ENCODE measurements around the gene DLEC1. TPM values are rescaled to one million over a fixed set of nuclear protein-coding genes. Genes with fewer than 3 reads are reported as not detected.

DLEC1 gene
- total and polyA plus RNA-seq, 2 of the 4 experiments (the other 2 are of a cell fraction) = 0.03 TPM; not detected in 1

DNA sequence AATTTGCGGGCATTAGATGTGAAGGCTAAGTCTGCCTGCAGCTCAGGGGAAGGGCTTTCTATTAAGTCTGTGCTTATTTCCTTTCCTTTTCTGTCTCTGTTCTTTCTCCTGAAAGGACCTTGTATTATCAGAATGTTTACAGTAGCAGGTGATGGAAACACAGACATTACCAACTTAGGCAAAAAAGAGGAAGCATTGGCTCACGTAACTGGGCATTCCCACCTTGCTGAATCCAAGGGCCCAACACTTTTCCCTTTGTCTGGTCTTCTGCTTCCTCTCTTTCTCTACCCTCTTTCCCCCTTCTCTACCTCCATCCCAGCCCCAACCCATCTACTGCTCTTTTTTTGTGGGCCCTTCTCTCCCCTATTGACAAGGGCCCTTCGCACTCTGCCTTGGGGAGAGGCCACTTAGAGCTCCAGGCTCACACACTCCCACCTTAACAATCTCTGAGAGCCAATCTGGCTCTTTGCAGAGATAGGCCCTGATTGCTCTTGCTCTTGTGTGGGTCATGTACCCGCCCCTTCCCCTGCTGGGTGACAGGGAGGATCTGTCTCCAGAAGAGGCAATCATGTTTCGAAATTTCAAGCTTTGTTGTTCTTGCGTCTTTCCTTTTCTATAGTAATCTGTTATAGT lies 62.9 kb downstream of the DLEC1 start:
- no peak for DNase-seq

More for the DNA sequence above, 62.9 kb downstream of the DLEC1 start:
- ATAC-seq (ENCODE audit: low read depth) = no peak
- Histone ChIP-seq H3K79me1 (ENCODE audit: low read depth in 1 of 2, low read length in 2 of 2) (no peaks in the 10 kb centered on the region), H2AK5ac (ENCODE audit: low read depth, low read length) (no peak overlapping the region), H3K9ac (ENCODE audit: low read depth, low read length) (no peak overlapping the region), H2BK15ac (ENCODE audit: low read depth, low read length) (no peak overlapping the region), H3K9me3 (ENCODE audit: control insufficient read depth, insufficient read depth, low read length) (no peaks in the 10 kb centered on the region), H2BK20ac (ENCODE audit: low read depth, low read length) (no peak overlapping the region), H2BK5ac (ENCODE audit: low read depth, low read length, poor library complexity, severe bottlenecking) (no peak overlapping the region), H3K4ac (ENCODE audit: low read depth, low read length) (no peak overlapping the region), H3K27me3 (ENCODE audit: control insufficient read depth, insufficient read depth, low read length) (peaks cover 40% of the 10 kb centered on the region), H2AK9ac (replicated peaks; ENCODE audit: low read depth, low read length, poor library complexity) (no peak overlapping the region), H2AFZ (replicated peaks; ENCODE audit: low read length, poor library complexity) (no peak overlapping the region), H3K18ac (ENCODE audit: low read depth, low read length) (no peak overlapping the region), H4K20me1 (ENCODE audit: insufficient read depth, low read length) (no peaks in the 10 kb centered on the region), H3K23ac (ENCODE audit: low read depth, low read length) (no peak overlapping the region), H4K8ac (ENCODE audit: low read depth in 2 of 2, low read length in 2 of 2) (no peak overlapping the region), H2BK120ac (ENCODE audit: low read depth, low read length) (no peak overlapping the region), H3K4me1 (ENCODE audit: control insufficient read depth, insufficient read depth, low read length) (no peaks in the 10 kb centered on the region), H4K91ac (ENCODE audit: insufficient read depth, low read depth, low read length) (no peak overlapping the region), H3K9me1 (ENCODE audit: insufficient read depth, low read length) (no peaks in the 10 kb centered on the region), H4K5ac (ENCODE audit: low read depth, low read length) (no peak overlapping the region), H3K56ac (ENCODE audit: extremely low read depth, insufficient read depth, low read length) (no peak overlapping the region), H3K36me3 (ENCODE audit: control insufficient read depth, insufficient read depth, low read length) (no peaks in the 10 kb centered on the region), H3K14ac (replicated peaks; ENCODE audit: low read depth, low read length) (no peak overlapping the region), H3K4me3 (ENCODE audit: insufficient read depth, low read depth, low read length) (no peak overlapping the region), H3K4me2 (ENCODE audit: low read depth, low read length) (no peak overlapping the region), H3K27ac (ENCODE audit: insufficient read depth, low read length) (no peak overlapping the region)
- CTCF ChIA-PET = interaction anchor here (0.5 kb wide), 1 partner anchor 1159 kb away, joined by 4 read pairs; no protein-coding TSS in a partner anchor
- intact Hi-C loops (cut with micrococcal nuclease) = no loop called here
- WGBS, 2 experiments (ENCODE audit: extremely low coverage in 2 of 2, insufficient read length in 1 of 2) = no CpG with 5 or more reads among the region's 6 CpGs
- in situ Hi-C loops (cut with MboI; ENCODE audit: low sequenced_read_pairs) = no loop called here
- dilution Hi-C loops (cut with HindIII; ENCODE audit: low sequenced_read_pairs, unreplicated experiment) = no loop called here
- TF ChIP-seq CEBPB (IDR thresholded peaks at IDR 0.05; ENCODE audit: low read depth, low read length) (no peak), CTCF (conservative IDR thresholded peaks at IDR 0.05; ENCODE audit: low read depth, low read length) (no peak), NFE2L2 (IDR thresholded peaks at IDR 0.05; ENCODE audit: low read depth, low read length) (no peak), BHLHE40 (IDR thresholded peaks at IDR 0.05; ENCODE audit: low read depth, low read length) (no peak), MAFK (IDR thresholded peaks at IDR 0.05; ENCODE audit: low read depth, low read length) (no peak), USF2 (IDR thresholded peaks at IDR 0.05; ENCODE audit: low read depth, low read length) (no peak), POLR2A (IDR thresholded peaks at IDR 0.05; ENCODE audit: low read depth, low read length) (no peak), RAD21 (IDR thresholded peaks at IDR 0.05; ENCODE audit: low read length) (no peak)
- no TSS peak for BruUV-seq (replicated peaks)
- POLR2A ChIA-PET (ENCODE audit: unreplicated experiment) = no interaction called here
